Psoas muscle (tissue), 8 donors: ENCODE data around the gene NOL11. TPM values are rescaled to one million over a fixed set of nuclear protein-coding genes. Genes with fewer than 3 reads are reported as not detected.

Experiments used
- ATAC-seq, 4 donors: fragments of 200-7000 bp; cut with Tn5 transposase; one replicate each; pipeline ENCODE4 v1.9.1; 2020; ENCODE audit warnings: moderate library complexity in 3 of 4, mild to moderate bottlenecking in 2 of 4
- DNase-seq, 2 donors: peaks; one replicate each; pipeline ENCODE4 v3.0.0-alpha.2; 2020
- H3K27ac ChIP-seq: fragments of 200-600 bp; one replicate; pipeline ENCODE4 v1.8.0; 2022
- H3K27me3 ChIP-seq, 3 donors: fragments of 200-600 bp in 1 of 3; one replicate each; pipeline versions ENCODE4 v1.6.1 to v1.8.0; 2013 to 2022; ENCODE audit warnings: low read length in 2 of 3, mild to moderate bottlenecking in 2 of 3, moderate library complexity in 1 of 3; ENCODE audit not compliant: insufficient read depth in 3 of 3
- H3K36me3 ChIP-seq, 2 donors: fragments of 200-600 bp in 1 of 2; one replicate each; pipeline versions ENCODE4 v1.6.1 to v1.8.0; 2013 to 2022; ENCODE audit warnings: low read depth in 1 of 2, mild to moderate bottlenecking in 1 of 2, moderate library complexity in 1 of 2; ENCODE audit not compliant: insufficient read depth in 1 of 2
- H3K4me1 ChIP-seq: fragments of 200-600 bp; one replicate; pipeline ENCODE4 v1.8.0; 2022
- H3K4me3 ChIP-seq: fragments of 200-600 bp; one replicate; pipeline ENCODE4 v1.8.0; 2022; ENCODE audit warnings: mild to moderate bottlenecking
- H3K9me3 ChIP-seq: fragments of 200-600 bp; one replicate; pipeline ENCODE4 v1.8.0; 2022
- WGBS, 3 donors: extraction: QIAGEN DNeasy Blood & Tissue Kit; methylation state at CpG; one replicate each; pipeline versions ENCODE4 v1.1.6 to v1.1.7; 2013; 5-methylcytosine and 5-hydroxymethylcytosine counted together
- intact Hi-C, 2 donors: fragments of 100-400 bp; cut with DNase I; formaldehyde crosslinking; loops; one replicate each; pipeline versions ENCODE4 v1.11.0 to v1.14.2; 2022
- polyA plus RNA-seq, 3 donors: library from polyadenylated mRNA; stranded (reverse); fragments of 200-250 nt; gene quantifications; one replicate each; pipeline ENCODE4 v1.2.3, GENCODE V29; 2013
- total RNA-seq, 4 donors: library from RNA; stranded (reverse); fragmentation: NEBNext Ultra II Directional in 2 of 4; extraction: Animal tissue kit (Norgen Biotek cat#: 25700) in 2 of 4; gene quantifications; one replicate each; pipeline versions ENCODE4 v1.2.1 to v1.2.4, GENCODE V29; 2021 to 2023
- TF ChIP-seq, protein P1 (sequence below): fragments of 200-600 bp; IDR thresholded peaks from one replicate; pipeline ENCODE4 v1.8.0; 2022; ENCODE audit warnings: antibody characterized with exemption
- donor health status: healthy with polysubstance abuse.
- donor health status: DM: no; HTN: no; CAD: no; lungs with moderate emphysema.
- donor health status: Bipolar disorder and iron deficiency.
- donor health status: healthy.
- donor health status: DM: yes; HTN: yes; CAD: no.
- donor health status: DM: no; HTN: no; CAD: no.
- donor health status: DM: no; HTN: no; CAD: no.
- donor health status: DM: yes; HTN: yes; CAD: no.

Gene NOL11
- total and polyA plus RNA-seq, 7 donors, result 29.9 to 53.6 (median 33.5) TPM

DNA sequence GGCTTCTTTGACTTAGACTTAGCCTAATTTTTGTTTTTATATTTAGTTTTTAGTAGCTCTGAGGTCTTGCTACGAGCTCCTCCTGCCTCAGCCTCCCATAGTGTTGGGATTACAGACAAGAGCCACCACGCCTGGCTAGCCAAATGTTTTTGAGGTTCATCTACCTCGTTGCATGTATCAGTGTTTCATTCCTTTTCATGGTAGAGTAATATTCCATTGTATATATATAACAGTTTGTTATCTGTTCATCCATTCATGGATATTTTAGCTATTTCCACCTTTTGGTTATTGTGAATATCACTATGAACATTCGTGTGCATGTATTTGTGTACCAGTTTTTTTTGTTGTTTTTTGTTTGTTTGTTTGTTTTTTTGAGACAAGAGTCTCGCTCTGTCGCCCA is 12.2 kb downstream of the NOL11 start:
- Histone ChIP-seq H3K4me3 (no peak overlapping the region), H3K27ac (no peak overlapping the region), H3K36me3 (peaks cover 6 to 96% of the 10 kb centered on the region in 2 donors), H3K4me1 (no peaks in the 10 kb centered on the region), H3K27me3 (no peaks in the 10 kb centered on the region), H3K9me3 (no peaks in the 10 kb centered on the region)
- DNase-seq (no peak), ATAC-seq (no peak)
- WGBS, 3 donors, result 98 to 99% (median 98%) methylated on average over 6 of the region's 6 CpGs
- TF ChIP-seq, protein P1, sequence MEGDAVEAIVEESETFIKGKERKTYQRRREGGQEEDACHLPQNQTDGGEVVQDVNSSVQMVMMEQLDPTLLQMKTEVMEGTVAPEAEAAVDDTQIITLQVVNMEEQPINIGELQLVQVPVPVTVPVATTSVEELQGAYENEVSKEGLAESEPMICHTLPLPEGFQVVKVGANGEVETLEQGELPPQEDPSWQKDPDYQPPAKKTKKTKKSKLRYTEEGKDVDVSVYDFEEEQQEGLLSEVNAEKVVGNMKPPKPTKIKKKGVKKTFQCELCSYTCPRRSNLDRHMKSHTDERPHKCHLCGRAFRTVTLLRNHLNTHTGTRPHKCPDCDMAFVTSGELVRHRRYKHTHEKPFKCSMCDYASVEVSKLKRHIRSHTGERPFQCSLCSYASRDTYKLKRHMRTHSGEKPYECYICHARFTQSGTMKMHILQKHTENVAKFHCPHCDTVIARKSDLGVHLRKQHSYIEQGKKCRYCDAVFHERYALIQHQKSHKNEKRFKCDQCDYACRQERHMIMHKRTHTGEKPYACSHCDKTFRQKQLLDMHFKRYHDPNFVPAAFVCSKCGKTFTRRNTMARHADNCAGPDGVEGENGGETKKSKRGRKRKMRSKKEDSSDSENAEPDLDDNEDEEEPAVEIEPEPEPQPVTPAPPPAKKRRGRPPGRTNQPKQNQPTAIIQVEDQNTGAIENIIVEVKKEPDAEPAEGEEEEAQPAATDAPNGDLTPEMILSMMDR, result no peak
- intact Hi-C loops, result loop anchor here in 1 of 2 donors (10.0 kb wide), 1 partner anchor 195 kb away; no protein-coding TSS in a partner anchor

DNA sequence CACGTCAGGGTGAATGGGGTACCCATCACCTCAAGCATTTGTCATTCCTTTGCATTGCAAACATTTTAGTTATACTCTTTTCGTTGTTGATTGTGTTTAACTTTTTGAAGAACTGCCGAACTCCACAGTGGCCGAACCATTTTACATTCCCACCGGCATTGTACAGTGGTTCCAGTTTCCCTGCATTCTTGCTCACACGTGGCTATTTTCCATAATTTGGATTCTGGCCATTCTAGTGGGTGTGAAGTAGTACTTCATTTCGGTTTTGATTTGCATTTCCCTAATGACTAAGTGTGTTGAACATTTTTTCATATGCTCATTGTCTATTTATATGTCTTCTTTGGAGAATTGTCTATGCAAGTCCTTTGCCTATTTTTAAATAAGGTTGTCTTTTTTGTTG is 13.0 kb downstream of the NOL11 start:
- Histone ChIP-seq H3K36me3 (peaks cover 3 to 96% of the 10 kb centered on the region in 2 donors), H3K9me3 (no peaks in the 10 kb centered on the region), H3K4me1 (no peaks in the 10 kb centered on the region), H3K27ac (no peak overlapping the region), H3K27me3 (no peaks in the 10 kb centered on the region), H3K4me3 (no peak overlapping the region)
- intact Hi-C loops, result no loop called here
- ATAC-seq (no peak), DNase-seq (no peak)
- 72 to 76% (median 73%) methylated on average over 7 of the region's 7 CpGs for WGBS, 3 donors
- TF ChIP-seq, protein P1, result no peak

DNA sequence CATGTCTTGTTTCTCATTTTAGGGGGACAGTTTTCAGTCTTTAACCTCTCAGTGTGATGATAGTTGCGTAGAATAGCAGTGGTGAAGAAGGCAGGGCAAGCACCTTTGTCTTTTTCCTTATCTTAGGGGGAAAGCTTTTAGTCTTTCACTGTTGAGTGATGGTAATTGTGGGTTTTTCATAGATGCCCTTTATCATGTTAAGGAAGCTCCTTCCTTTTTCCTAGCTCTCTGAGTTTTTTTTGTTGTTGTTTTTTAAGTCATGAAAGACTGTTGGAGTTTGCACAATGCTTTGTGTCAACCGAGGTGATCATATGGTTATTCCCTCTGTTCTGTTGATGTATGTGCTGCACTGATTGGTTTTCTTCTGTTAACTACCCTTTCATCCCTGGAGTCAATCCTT is 15.7 kb downstream of the NOL11 start:
- TF ChIP-seq, protein P1, result no peak
- WGBS, 3 donors, result 61 to 74% (median 68%) methylated on average over 2 of the region's 2 CpGs
- Histone ChIP-seq H3K9me3 (no peaks in the 10 kb centered on the region), H3K4me3 (no peak overlapping the region), H3K36me3 (peaks cover 4 to 96% of the 10 kb centered on the region in 2 donors), H3K4me1 (no peaks in the 10 kb centered on the region), H3K27me3 (no peaks in the 10 kb centered on the region), H3K27ac (no peak overlapping the region)
- no peak for ATAC-seq
- intact Hi-C loops, result no loop called here
- DNase-seq, result no peak

- Histone ChIP-seq H3K4me3 (no peak overlapping the region), H3K4me1 (no peaks in the 10 kb centered on the region), H3K27ac (no peak overlapping the region), H3K36me3 (peaks cover 9 to 100% of the 10 kb centered on the region in 2 donors), H3K9me3 (no peaks in the 10 kb centered on the region), H3K27me3 (no peaks in the 10 kb centered on the region)
- ATAC-seq (no peak), DNase-seq (no peak)
- TF ChIP-seq, protein P1, result no peak
- intact Hi-C loops, result no loop called here
- 91 to 94% (median 91%) methylated on average over 8 of the region's 8 CpGs for WGBS, 3 donors
Observed at GRCh38 chr17:67737145-67737544, 19.4 kb downstream of the NOL11 start.

DNA sequence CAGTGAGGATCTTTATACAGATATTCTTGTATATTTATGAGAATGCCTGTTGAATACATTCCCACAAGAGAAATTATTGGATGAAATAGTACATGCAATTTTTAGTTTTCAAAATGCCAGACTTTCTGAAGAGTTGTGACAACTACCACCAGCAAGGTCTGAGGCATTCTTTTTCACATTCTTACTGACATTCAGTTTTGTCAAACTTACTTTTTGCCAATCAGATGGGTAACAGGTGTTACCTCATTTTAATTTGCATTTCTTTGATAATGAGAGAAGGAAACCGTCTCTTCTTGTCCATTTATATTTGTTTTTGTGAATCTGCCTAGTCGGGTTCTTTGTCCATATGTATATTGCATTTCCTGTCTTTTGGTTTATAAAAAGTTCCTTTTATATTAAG is 24.3 kb downstream of the NOL11 start:
- Histone ChIP-seq H3K4me1 (no peaks in the 10 kb centered on the region), H3K27me3 (no peaks in the 10 kb centered on the region), H3K9me3 (no peaks in the 10 kb centered on the region), H3K27ac (no peak overlapping the region), H3K36me3 (peaks cover 11 to 99% of the 10 kb centered on the region in 2 donors), H3K4me3 (no peak overlapping the region)
- intact Hi-C loops, result loop anchor here in 1 of 2 donors (10.0 kb wide), 1 partner anchor 203 kb away; no protein-coding TSS in a partner anchor
- TF ChIP-seq, protein P1, result no peak
- ATAC-seq, result no peak
- DNase-seq, result no peak
- 79 to 84% (median 82%) methylated on average over 2 of the region's 2 CpGs for WGBS, 3 donors
